ENCODE results near the gene STK4.
A peak's percentile ranks its signal among the peaks of the same experiment; 100 is the strongest.

STK4 gene

GRCh38 chr20:44928595-44928994 is 37.7 kb upstream of the STK4 start:
- no peak for DNase-seq (ENCODE audit: low spot score)
- Histone ChIP-seq H3K4me3 (no peak overlapping the region), H3K27ac (no peak overlapping the region)
- TF ChIP-seq CTCF (IDR thresholded peaks at IDR 0.05) = no peak

- Histone ChIP-seq H3K27ac (no peak overlapping the region), H3K4me3 (no peak overlapping the region)
- no peak for TF ChIP-seq CTCF (IDR thresholded peaks at IDR 0.05)
- no peak for DNase-seq (ENCODE audit: low spot score)
Measured at GRCh38 chr20:44930517-44931168, 35.7 kb upstream of the STK4 start.

GRCh38 chr20:44931911-44932310 is 34.4 kb upstream of the STK4 start:
- TF ChIP-seq CTCF (IDR thresholded peaks at IDR 0.05) = no peak
- no peak for DNase-seq (ENCODE audit: low spot score)
- Histone ChIP-seq H3K27ac (no peak overlapping the region), H3K4me3 (no peak overlapping the region)

- Histone ChIP-seq H3K27ac (no peak overlapping the region), H3K4me3 (no peak overlapping the region)
- no peak for DNase-seq (ENCODE audit: low spot score)
- no peak for TF ChIP-seq CTCF (IDR thresholded peaks at IDR 0.05)
Measured at GRCh38 chr20:44932916-44933315, 33.4 kb upstream of the STK4 start.

GRCh38 chr20:44936510-44936909 is 29.8 kb upstream of the STK4 start:
- no peak overlapping the region for H3K4me3 ChIP-seq
- DNase-seq (ENCODE audit: low spot score) = no peak
- TF ChIP-seq CTCF (IDR thresholded peaks at IDR 0.05) = no peak

GRCh38 chr20:44938637-44939036 is 27.7 kb upstream of the STK4 start:
- no peak for DNase-seq (ENCODE audit: low spot score)
- no peak overlapping the region for H3K4me3 ChIP-seq
- no peak for TF ChIP-seq CTCF (IDR thresholded peaks at IDR 0.05)
- H3K27ac ChIP-seq = peak overlapping the region in 1 of 2 donors; percentile 9

More at GRCh38 chr20:44936510-44936909, 29.8 kb upstream of the STK4 start:
- H3K27ac ChIP-seq = no peak overlapping the region

GRCh38 chr20:44941120-44941691 is 25.1 kb upstream of the STK4 start:
- DNase-seq (ENCODE audit: low spot score) = no peak
- TF ChIP-seq CTCF (IDR thresholded peaks at IDR 0.05) = no peak
- no peak overlapping the region for H3K27ac ChIP-seq
- no peak overlapping the region for H3K4me3 ChIP-seq

All from coronary artery (tissue), 2 donors.